Measurements from ENCODE around the gene CTAG2.
"Not testable (repeated sequence)": the region's sequence is repeated elsewhere in the genome, so short reads cannot be mapped to it uniquely, and the experiment has no call there.

The CTAG2 gene

GRCh38 chrX:154608823-154609222, 44.6 kb downstream of the CTAG2 start:
- not testable (repeated sequence) for H3K4me1 ChIP-seq (ENCODE audit: control insufficient read depth, insufficient read depth, low read length, unreplicated experiment); H3K4me3 ChIP-seq (ENCODE audit: low read depth, low read length); H3K36me3 ChIP-seq (ENCODE audit: insufficient read depth, low read length); H3K27ac ChIP-seq (ENCODE audit: low read depth, low read length); H3K79me2 ChIP-seq (ENCODE audit: control insufficient read depth, insufficient read depth, low read length, unreplicated experiment); H2AFZ ChIP-seq (ENCODE audit: low read length, unreplicated experiment); H3K27me3 ChIP-seq (ENCODE audit: insufficient read depth, low read length)

GRCh38 chrX:154607976-154608375, 45.4 kb downstream of the CTAG2 start:
- not testable (repeated sequence) for H3K27me3 ChIP-seq (ENCODE audit: insufficient read depth, low read length); H3K4me3 ChIP-seq (ENCODE audit: low read depth, low read length); H3K27ac ChIP-seq (ENCODE audit: low read depth, low read length)

DNA sequence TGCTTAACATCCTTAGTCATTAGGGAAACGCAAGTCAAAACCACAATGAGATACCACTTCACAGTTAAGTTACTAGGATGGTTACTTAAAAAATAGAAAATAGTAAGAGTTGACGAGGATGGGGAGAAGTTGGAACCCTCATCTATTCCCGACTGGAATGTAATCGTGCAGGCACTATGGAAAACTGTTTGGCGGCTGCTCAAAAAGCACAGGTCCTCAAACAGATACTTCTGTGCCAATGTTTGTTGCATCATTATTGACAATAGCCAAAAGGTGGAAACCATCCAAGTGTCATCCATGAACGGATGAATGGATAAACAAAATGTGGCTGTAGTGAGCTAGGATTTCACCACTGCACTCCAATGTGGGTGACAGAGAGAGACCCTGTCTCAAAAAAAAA, 46.0 kb downstream of the CTAG2 start:
- H3K27me3 ChIP-seq (ENCODE audit: insufficient read depth, low read length), result no peaks in the 10 kb centered on the region
- peaks cover 15% of the 10 kb centered on the region for H3K4me1 ChIP-seq (ENCODE audit: control insufficient read depth, insufficient read depth, low read length, unreplicated experiment)
- no peaks in the 10 kb centered on the region for H3K36me3 ChIP-seq (ENCODE audit: insufficient read depth, low read length)
- no peak overlapping the region for H3K27ac ChIP-seq (ENCODE audit: low read depth, low read length)
- H3K4me3 ChIP-seq (ENCODE audit: low read depth, low read length), result no peak overlapping the region
- H2AFZ ChIP-seq (ENCODE audit: low read length, unreplicated experiment), result no peak overlapping the region
- no peaks in the 10 kb centered on the region for H3K79me2 ChIP-seq (ENCODE audit: control insufficient read depth, insufficient read depth, low read length, unreplicated experiment)

More at GRCh38 chrX:154607976-154608375, 45.4 kb downstream of the CTAG2 start:
- not testable (repeated sequence) for H2AFZ ChIP-seq (ENCODE audit: low read length, unreplicated experiment); H3K79me2 ChIP-seq (ENCODE audit: control insufficient read depth, insufficient read depth, low read length, unreplicated experiment); H3K36me3 ChIP-seq (ENCODE audit: insufficient read depth, low read length)
- peaks cover 15% of the 10 kb centered on the region for H3K4me1 ChIP-seq (ENCODE audit: control insufficient read depth, insufficient read depth, low read length, unreplicated experiment)

- no peak overlapping the region for H2AFZ ChIP-seq (ENCODE audit: low read length, unreplicated experiment)
- no peak overlapping the region for H3K4me3 ChIP-seq (ENCODE audit: low read depth, low read length)
- no peaks in the 10 kb centered on the region for H3K36me3 ChIP-seq (ENCODE audit: insufficient read depth, low read length)
- peaks cover 22% of the 10 kb centered on the region for H3K4me1 ChIP-seq (ENCODE audit: control insufficient read depth, insufficient read depth, low read length, unreplicated experiment)
- H3K79me2 ChIP-seq (ENCODE audit: control insufficient read depth, insufficient read depth, low read length, unreplicated experiment), result no peaks in the 10 kb centered on the region
- H3K27me3 ChIP-seq (ENCODE audit: insufficient read depth, low read length), result no peaks in the 10 kb centered on the region
- no peak overlapping the region for H3K27ac ChIP-seq (ENCODE audit: low read depth, low read length)
Measured at GRCh38 chrX:154605566-154605965, 47.8 kb downstream of the CTAG2 start.

DNA sequence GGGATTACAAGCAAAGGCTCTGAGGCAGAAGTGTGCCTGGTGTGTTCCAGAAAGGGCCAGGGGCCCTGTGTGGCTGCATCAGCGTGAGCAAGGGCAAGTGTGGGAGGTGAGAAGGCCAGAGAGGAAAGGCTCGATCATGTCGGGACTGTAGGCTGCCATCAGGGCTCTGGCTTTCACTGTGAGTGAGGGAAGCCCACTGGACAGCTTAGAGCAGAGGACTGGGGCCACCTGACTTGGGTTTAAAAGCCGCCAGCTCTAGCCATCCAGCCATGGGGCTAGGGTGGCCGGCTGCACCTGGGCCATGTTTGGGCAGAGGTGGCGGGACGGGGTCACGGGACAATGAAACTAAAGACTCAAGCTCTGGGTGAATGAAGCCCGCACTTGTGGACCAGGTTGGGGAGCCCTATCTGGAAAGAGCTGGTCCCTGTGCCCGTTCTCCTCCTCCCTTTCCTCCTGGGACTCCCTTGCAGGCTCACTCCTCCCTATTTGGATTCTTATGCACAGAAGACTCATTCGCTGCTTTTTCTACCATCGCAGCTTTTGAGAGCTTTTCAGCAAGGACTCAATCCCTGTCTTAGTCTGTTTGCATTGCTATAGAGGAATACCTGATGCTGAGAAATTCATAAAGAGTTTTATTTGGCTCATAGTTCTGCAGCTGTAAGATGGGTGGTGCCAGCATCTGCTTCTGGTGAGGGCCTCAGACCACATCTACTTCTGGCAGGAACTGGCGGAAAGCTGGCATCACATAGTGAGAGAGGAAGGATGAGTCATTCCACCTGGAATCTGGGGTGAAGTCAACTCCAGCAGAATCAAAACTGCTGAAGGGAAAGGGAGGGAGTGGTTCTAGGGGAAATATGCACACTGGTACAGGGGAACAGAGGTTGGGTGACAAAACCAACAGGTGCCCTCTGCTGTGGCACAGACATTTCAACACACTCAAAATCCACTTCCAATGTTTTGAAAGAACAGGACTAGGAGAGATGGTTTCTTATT, 49.6 kb downstream of the CTAG2 start:
- H3K27me3 ChIP-seq (ENCODE audit: insufficient read depth, low read length), result no peaks in the 10 kb centered on the region
- peaks cover 28% of the 10 kb centered on the region for H3K4me1 ChIP-seq (ENCODE audit: control insufficient read depth, insufficient read depth, low read length, unreplicated experiment)
- no peak overlapping the region for H3K27ac ChIP-seq (ENCODE audit: low read depth, low read length)
- H2AFZ ChIP-seq (ENCODE audit: low read length, unreplicated experiment), result no peak overlapping the region
- no peaks in the 10 kb centered on the region for H3K36me3 ChIP-seq (ENCODE audit: insufficient read depth, low read length)
- no peaks in the 10 kb centered on the region for H3K79me2 ChIP-seq (ENCODE audit: control insufficient read depth, insufficient read depth, low read length, unreplicated experiment)
- no peak overlapping the region for H3K4me3 ChIP-seq (ENCODE audit: low read depth, low read length)

GRCh38 chrX:154602766-154603437, 50.5 kb downstream of the CTAG2 start:
- peaks cover 28% of the 10 kb centered on the region for H3K4me1 ChIP-seq (ENCODE audit: control insufficient read depth, insufficient read depth, low read length, unreplicated experiment)
- no peaks in the 10 kb centered on the region for H3K27me3 ChIP-seq (ENCODE audit: insufficient read depth, low read length)
- no peak overlapping the region for H3K4me3 ChIP-seq (ENCODE audit: low read depth, low read length)
- no peaks in the 10 kb centered on the region for H3K36me3 ChIP-seq (ENCODE audit: insufficient read depth, low read length)
- no peak overlapping the region for H2AFZ ChIP-seq (ENCODE audit: low read length, unreplicated experiment)
- H3K27ac ChIP-seq (ENCODE audit: low read depth, low read length), result no peak overlapping the region
- no peaks in the 10 kb centered on the region for H3K79me2 ChIP-seq (ENCODE audit: control insufficient read depth, insufficient read depth, low read length, unreplicated experiment)

DNA sequence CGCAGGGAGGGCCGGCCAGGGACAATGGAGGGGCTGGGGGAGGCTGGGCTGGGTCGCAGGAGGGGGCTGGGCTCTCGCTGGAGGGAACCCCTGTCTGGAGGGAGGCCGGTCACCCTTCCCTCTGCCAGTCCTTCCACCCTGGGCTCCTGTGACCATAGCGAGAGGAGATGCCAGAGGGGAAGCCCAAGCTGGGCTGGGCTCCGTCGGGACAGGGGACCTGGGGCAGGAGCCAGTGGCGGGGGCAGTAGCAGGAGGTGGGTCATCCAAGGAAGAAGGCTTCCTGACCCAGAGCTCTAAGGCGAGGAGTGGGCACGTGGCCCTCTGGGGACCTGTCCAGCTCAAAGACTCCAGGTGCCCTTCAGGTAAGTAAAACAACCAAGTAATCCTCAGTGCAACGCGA, 51.2 kb downstream of the CTAG2 start:
- no peak overlapping the region for H3K27ac ChIP-seq (ENCODE audit: low read depth, low read length)
- H3K79me2 ChIP-seq (ENCODE audit: control insufficient read depth, insufficient read depth, low read length, unreplicated experiment), result no peaks in the 10 kb centered on the region
- H3K4me1 ChIP-seq (ENCODE audit: control insufficient read depth, insufficient read depth, low read length, unreplicated experiment), result peaks cover 28% of the 10 kb centered on the region
- no peaks in the 10 kb centered on the region for H3K27me3 ChIP-seq (ENCODE audit: insufficient read depth, low read length)
- no peaks in the 10 kb centered on the region for H3K36me3 ChIP-seq (ENCODE audit: insufficient read depth, low read length)
- no peak overlapping the region for H3K4me3 ChIP-seq (ENCODE audit: low read depth, low read length)
- H2AFZ ChIP-seq (ENCODE audit: low read length, unreplicated experiment), result no peak overlapping the region
